ENCODE data around the gene TRIO.

Gene TRIO

GRCh38 chr5:14460844-14461398, 317.8 kb downstream of the TRIO start:
- DNase-seq, result no peak
- peaks cover 3% of the 10 kb centered on the region for H3K36me3 ChIP-seq (ENCODE audit: control insufficient read depth, insufficient read depth, low read length)
- no peak overlapping the region for H3K23ac ChIP-seq (ENCODE audit: low read length)
- no peaks in the 10 kb centered on the region for H3K79me2 ChIP-seq (ENCODE audit: control insufficient read depth, insufficient read depth, low read length)
- no peak overlapping the region for H4K8ac ChIP-seq (ENCODE audit: low read depth, low read length)
- no peak overlapping the region for H3K18ac ChIP-seq (ENCODE audit: low read length)
- WGBS (ENCODE audit: extremely low coverage, insufficient coverage, low lambda C conversion rate), result no CpG with 5 or more reads among the region's 46 CpGs
- H2BK15ac ChIP-seq (replicated peaks; ENCODE audit: low read depth), result no peak overlapping the region
- H4K5ac ChIP-seq (ENCODE audit: low read length), result no peak overlapping the region
- H3K79me1 ChIP-seq (ENCODE audit: low read length), result no peaks in the 10 kb centered on the region
- H3K56ac ChIP-seq (ENCODE audit: low read length), result no peak overlapping the region
- H3K4me3 ChIP-seq (ENCODE audit: low read length), result no peak overlapping the region
- no peak overlapping the region for H3K27ac ChIP-seq (ENCODE audit: low read depth, low read length)
- H3K4ac ChIP-seq (ENCODE audit: low read depth, low read length), result no peak overlapping the region
- H3K27me3 ChIP-seq (ENCODE audit: insufficient read depth, low read length, poor library complexity), result no peaks in the 10 kb centered on the region
- H2BK120ac ChIP-seq (ENCODE audit: low read depth, low read length), result no peak overlapping the region
- no peak overlapping the region for H2AK5ac ChIP-seq (ENCODE audit: low read length)
- no peak overlapping the region for H3K4me2 ChIP-seq (ENCODE audit: low read length)
- H3K9ac ChIP-seq (ENCODE audit: low read length), result no peak overlapping the region
- peaks cover 7% of the 10 kb centered on the region for H3K4me1 ChIP-seq (ENCODE audit: control insufficient read depth, low read depth, low read length)
- H2BK5ac ChIP-seq (ENCODE audit: low read length), result no peak overlapping the region

- no peak overlapping the region for H3K4me2 ChIP-seq (ENCODE audit: low read length)
- H3K36me3 ChIP-seq (ENCODE audit: control insufficient read depth, insufficient read depth, low read length), result peaks cover 5% of the 10 kb centered on the region
- no peak overlapping the region for H2BK120ac ChIP-seq (ENCODE audit: low read depth, low read length)
Measured at GRCh38 chr5:14462681-14463080, 319.5 kb downstream of the TRIO start.

GRCh38 chr5:14463629-14464028, 320.5 kb downstream of the TRIO start:
- Histone ChIP-seq H2BK5ac (ENCODE audit: low read length) (no peak overlapping the region), H3K23ac (ENCODE audit: low read length) (no peak overlapping the region), H3K79me1 (ENCODE audit: low read length) (no peaks in the 10 kb centered on the region), H3K79me2 (ENCODE audit: control insufficient read depth, insufficient read depth, low read length) (no peaks in the 10 kb centered on the region), H2BK120ac (ENCODE audit: low read depth, low read length) (no peak overlapping the region), H3K4me3 (ENCODE audit: low read length) (no peak overlapping the region), H3K9ac (ENCODE audit: low read length) (no peak overlapping the region), H3K27me3 (ENCODE audit: insufficient read depth, low read length, poor library complexity) (no peaks in the 10 kb centered on the region), H3K36me3 (ENCODE audit: control insufficient read depth, insufficient read depth, low read length) (peaks cover 5% of the 10 kb centered on the region), H4K5ac (ENCODE audit: low read length) (no peak overlapping the region), H4K8ac (ENCODE audit: low read depth, low read length) (no peak overlapping the region), H3K56ac (ENCODE audit: low read length) (no peak overlapping the region), H3K27ac (ENCODE audit: low read depth, low read length) (no peak overlapping the region), H3K4me2 (ENCODE audit: low read length) (no peak overlapping the region), H2AK5ac (ENCODE audit: low read length) (no peak overlapping the region), H2BK15ac (replicated peaks; ENCODE audit: low read depth) (no peak overlapping the region), H3K4me1 (ENCODE audit: control insufficient read depth, low read depth, low read length) (peaks cover 7% of the 10 kb centered on the region), H3K4ac (ENCODE audit: low read depth, low read length) (no peak overlapping the region), H3K18ac (ENCODE audit: low read length) (no peak overlapping the region)
- WGBS (ENCODE audit: extremely low coverage, insufficient coverage, low lambda C conversion rate), result no CpG with 5 or more reads among the region's 3 CpGs
- DNase-seq, result no peak

More at GRCh38 chr5:14462681-14463080, 319.5 kb downstream of the TRIO start:
- no peak overlapping the region for H3K27ac ChIP-seq (ENCODE audit: low read depth, low read length)
- no peak overlapping the region for H3K56ac ChIP-seq (ENCODE audit: low read length)
- no peak overlapping the region for H2AK5ac ChIP-seq (ENCODE audit: low read length)
- no peak overlapping the region for H2BK5ac ChIP-seq (ENCODE audit: low read length)
- H2BK15ac ChIP-seq (replicated peaks; ENCODE audit: low read depth), result no peak overlapping the region
- H3K4ac ChIP-seq (ENCODE audit: low read depth, low read length), result no peak overlapping the region
- H3K9ac ChIP-seq (ENCODE audit: low read length), result no peak overlapping the region
- no peaks in the 10 kb centered on the region for H3K27me3 ChIP-seq (ENCODE audit: insufficient read depth, low read length, poor library complexity)
- no peaks in the 10 kb centered on the region for H3K79me1 ChIP-seq (ENCODE audit: low read length)
- H4K5ac ChIP-seq (ENCODE audit: low read length), result no peak overlapping the region
- no CpG with 5 or more reads among the region's 14 CpGs for WGBS (ENCODE audit: extremely low coverage, insufficient coverage, low lambda C conversion rate)
- no peak overlapping the region for H3K23ac ChIP-seq (ENCODE audit: low read length)
- peaks cover 7% of the 10 kb centered on the region for H3K4me1 ChIP-seq (ENCODE audit: control insufficient read depth, low read depth, low read length)
- no peak for DNase-seq
- no peak overlapping the region for H3K4me3 ChIP-seq (ENCODE audit: low read length)
- no peaks in the 10 kb centered on the region for H3K79me2 ChIP-seq (ENCODE audit: control insufficient read depth, insufficient read depth, low read length)
- H3K18ac ChIP-seq (ENCODE audit: low read length), result no peak overlapping the region
- H4K8ac ChIP-seq (ENCODE audit: low read depth, low read length), result no peak overlapping the region

- Histone ChIP-seq H3K27me3 (ENCODE audit: insufficient read depth, low read length, poor library complexity) (no peaks in the 10 kb centered on the region), H4K8ac (ENCODE audit: low read depth, low read length) (no peak overlapping the region), H4K5ac (ENCODE audit: low read length) (no peak overlapping the region), H3K23ac (ENCODE audit: low read length) (no peak overlapping the region), H2AK5ac (ENCODE audit: low read length) (no peak overlapping the region), H3K79me2 (ENCODE audit: control insufficient read depth, insufficient read depth, low read length) (no peaks in the 10 kb centered on the region), H2BK15ac (replicated peaks; ENCODE audit: low read depth) (no peak overlapping the region), H3K4me1 (ENCODE audit: control insufficient read depth, low read depth, low read length) (peaks cover 7% of the 10 kb centered on the region), H3K18ac (ENCODE audit: low read length) (no peak overlapping the region), H3K27ac (ENCODE audit: low read depth, low read length) (no peak overlapping the region), H2BK120ac (ENCODE audit: low read depth, low read length) (no peak overlapping the region), H2BK5ac (ENCODE audit: low read length) (no peak overlapping the region), H3K4ac (ENCODE audit: low read depth, low read length) (no peak overlapping the region), H3K79me1 (ENCODE audit: low read length) (no peaks in the 10 kb centered on the region), H3K4me2 (ENCODE audit: low read length) (no peak overlapping the region), H3K36me3 (ENCODE audit: control insufficient read depth, insufficient read depth, low read length) (peaks cover 5% of the 10 kb centered on the region), H3K56ac (ENCODE audit: low read length) (no peak overlapping the region), H3K9ac (ENCODE audit: low read length) (no peak overlapping the region), H3K4me3 (ENCODE audit: low read length) (no peak overlapping the region)
- WGBS (ENCODE audit: extremely low coverage, insufficient coverage, low lambda C conversion rate), result no CpG with 5 or more reads among the region's 3 CpGs
- DNase-seq, result no peak
Measured at GRCh38 chr5:14464096-14464495, 321.0 kb downstream of the TRIO start.

- Histone ChIP-seq H3K4me2 (ENCODE audit: low read length) (no peak overlapping the region), H2BK15ac (replicated peaks; ENCODE audit: low read depth) (no peak overlapping the region), H3K27ac (ENCODE audit: low read depth, low read length) (no peak overlapping the region), H3K9ac (ENCODE audit: low read length) (peak overlapping the region; percentile 15), H4K8ac (ENCODE audit: low read depth, low read length) (no peak overlapping the region), H3K4me3 (ENCODE audit: low read length) (no peak overlapping the region), H2AK5ac (ENCODE audit: low read length) (no peak overlapping the region), H2BK5ac (ENCODE audit: low read length) (no peak overlapping the region), H3K27me3 (ENCODE audit: insufficient read depth, low read length, poor library complexity) (no peaks in the 10 kb centered on the region), H3K56ac (ENCODE audit: low read length) (no peak overlapping the region), H3K18ac (ENCODE audit: low read length) (no peak overlapping the region), H3K23ac (ENCODE audit: low read length) (no peak overlapping the region), H3K36me3 (ENCODE audit: control insufficient read depth, insufficient read depth, low read length) (peaks cover 5% of the 10 kb centered on the region), H2BK120ac (ENCODE audit: low read depth, low read length) (no peak overlapping the region), H4K5ac (ENCODE audit: low read length) (no peak overlapping the region), H3K4me1 (ENCODE audit: control insufficient read depth, low read depth, low read length) (peaks cover 7% of the 10 kb centered on the region), H3K4ac (ENCODE audit: low read depth, low read length) (no peak overlapping the region), H3K79me1 (ENCODE audit: low read length) (no peaks in the 10 kb centered on the region), H3K79me2 (ENCODE audit: control insufficient read depth, insufficient read depth, low read length) (no peaks in the 10 kb centered on the region)
- DNase-seq, result peak; percentile 55
- WGBS (ENCODE audit: extremely low coverage, insufficient coverage, low lambda C conversion rate), result no CpG with 5 or more reads among the region's 15 CpGs
Measured at GRCh38 chr5:14464671-14465070, 321.5 kb downstream of the TRIO start.

- peaks cover 7% of the 10 kb centered on the region for H3K4me1 ChIP-seq (ENCODE audit: control insufficient read depth, low read depth, low read length)
- no peaks in the 10 kb centered on the region for H3K79me1 ChIP-seq (ENCODE audit: low read length)
- no peak overlapping the region for H3K56ac ChIP-seq (ENCODE audit: low read length)
- H2BK5ac ChIP-seq (ENCODE audit: low read length), result no peak overlapping the region
- no peak overlapping the region for H2BK120ac ChIP-seq (ENCODE audit: low read depth, low read length)
- no peak overlapping the region for H3K27ac ChIP-seq (ENCODE audit: low read depth, low read length)
- H3K36me3 ChIP-seq (ENCODE audit: control insufficient read depth, insufficient read depth, low read length), result peaks cover 5% of the 10 kb centered on the region
- no peaks in the 10 kb centered on the region for H3K27me3 ChIP-seq (ENCODE audit: insufficient read depth, low read length, poor library complexity)
- H4K5ac ChIP-seq (ENCODE audit: low read length), result no peak overlapping the region
- H4K8ac ChIP-seq (ENCODE audit: low read depth, low read length), result no peak overlapping the region
- H3K23ac ChIP-seq (ENCODE audit: low read length), result no peak overlapping the region
- H3K9ac ChIP-seq (ENCODE audit: low read length), result no peak overlapping the region
- no peaks in the 10 kb centered on the region for H3K79me2 ChIP-seq (ENCODE audit: control insufficient read depth, insufficient read depth, low read length)
- no peak overlapping the region for H3K4ac ChIP-seq (ENCODE audit: low read depth, low read length)
- no peak overlapping the region for H2AK5ac ChIP-seq (ENCODE audit: low read length)
- H3K4me2 ChIP-seq (ENCODE audit: low read length), result no peak overlapping the region
- DNase-seq, result no peak
- no peak overlapping the region for H3K4me3 ChIP-seq (ENCODE audit: low read length)
- no peak overlapping the region for H2BK15ac ChIP-seq (replicated peaks; ENCODE audit: low read depth)
- no peak overlapping the region for H3K18ac ChIP-seq (ENCODE audit: low read length)
- WGBS (ENCODE audit: extremely low coverage, insufficient coverage, low lambda C conversion rate), result no CpG with 5 or more reads among the region's 4 CpGs
Measured at GRCh38 chr5:14465116-14465515, 322.0 kb downstream of the TRIO start.
